ENCODE measurements around the gene OSBPL10.

- TF ChIP-seq POLR2AphosphoS5 (IDR thresholded peaks at IDR 0.05) (peak in 1 of 3 donors; percentile 15), CTCF (IDR thresholded peaks at IDR 0.05) (peak in 1 of 7 experiments; percentile 5)
Measured at GRCh38 chr3:31891876-31892455, 89.1 kb downstream of the OSBPL10 start.

Data from stomach (tissue), 4 donors.